ENCODE measurements around the gene KATNAL1. TPM values are rescaled to one million over a fixed set of nuclear protein-coding genes. Genes with fewer than 3 reads are reported as not detected.

Gene KATNAL1
- total RNA-seq, 1 donor from 2014 or later = 20.2 TPM

- no peak overlapping the region for H3K27ac Mint-ChIP-seq
- no peaks in the 10 kb centered on the region for H3K9me3 Mint-ChIP-seq
- no peak for TF ChIP-seq CTCF (conservative IDR thresholded peaks at IDR 0.05)
- H3K4me3 Mint-ChIP-seq = no peak overlapping the region
- peaks cover 11% of the 10 kb centered on the region for H3K4me1 Mint-ChIP-seq (ENCODE audit: unreplicated experiment)
- no peaks in the 10 kb centered on the region for H3K27me3 Mint-ChIP-seq
- DNase-seq (ENCODE audit: extremely low spot score, unreplicated experiment) = no peak
- no peaks in the 10 kb centered on the region for H3K36me3 Mint-ChIP-seq
Measured at GRCh38 chr13:30313311-30313710, 6.0 kb upstream of the KATNAL1 start.

- Mint-ChIP-seq H3K27me3 (no peaks in the 10 kb centered on the region), H3K36me3 (no peaks in the 10 kb centered on the region), H3K27ac (no peak overlapping the region), H3K4me3 (no peak overlapping the region), H3K9me3 (no peaks in the 10 kb centered on the region), H3K4me1 (ENCODE audit: unreplicated experiment) (peaks cover 7% of the 10 kb centered on the region)
- no peak for DNase-seq (ENCODE audit: extremely low spot score, unreplicated experiment)
- no peak for TF ChIP-seq CTCF (conservative IDR thresholded peaks at IDR 0.05)
Measured at GRCh38 chr13:30312904-30313303, 5.6 kb upstream of the KATNAL1 start.

DNA sequence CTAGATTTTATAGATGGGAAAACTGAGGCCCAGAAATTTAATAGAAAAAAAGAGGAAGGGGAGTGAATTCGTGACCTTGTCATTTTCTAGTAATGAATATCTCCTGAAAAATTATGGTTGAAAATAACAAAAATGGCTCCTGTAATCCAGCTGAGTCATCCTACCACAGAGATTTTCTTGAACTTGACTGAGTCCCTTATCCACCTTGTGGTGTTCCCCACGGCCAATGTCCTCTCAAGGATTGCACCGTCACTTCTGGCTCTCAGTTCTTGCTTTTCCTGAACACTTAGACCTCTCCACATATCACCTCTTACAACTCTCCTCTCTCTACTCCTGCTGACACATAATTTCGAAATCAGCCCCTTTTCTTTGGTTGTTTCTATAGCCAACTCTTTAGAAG lies 1.2 kb upstream of the KATNAL1 start:
- H3K9me3 Mint-ChIP-seq = no peaks in the 10 kb centered on the region
- no peaks in the 10 kb centered on the region for H3K36me3 Mint-ChIP-seq
- H3K4me1 Mint-ChIP-seq (ENCODE audit: unreplicated experiment) = peaks cover 17% of the 10 kb centered on the region
- H3K27me3 Mint-ChIP-seq = no peaks in the 10 kb centered on the region
- no peak for DNase-seq (ENCODE audit: extremely low spot score, unreplicated experiment)
- peak overlapping the region; percentile 66 for H3K4me3 Mint-ChIP-seq
- H3K27ac Mint-ChIP-seq = peak overlapping the region; percentile 39
- no peak for TF ChIP-seq CTCF (conservative IDR thresholded peaks at IDR 0.05)

DNA sequence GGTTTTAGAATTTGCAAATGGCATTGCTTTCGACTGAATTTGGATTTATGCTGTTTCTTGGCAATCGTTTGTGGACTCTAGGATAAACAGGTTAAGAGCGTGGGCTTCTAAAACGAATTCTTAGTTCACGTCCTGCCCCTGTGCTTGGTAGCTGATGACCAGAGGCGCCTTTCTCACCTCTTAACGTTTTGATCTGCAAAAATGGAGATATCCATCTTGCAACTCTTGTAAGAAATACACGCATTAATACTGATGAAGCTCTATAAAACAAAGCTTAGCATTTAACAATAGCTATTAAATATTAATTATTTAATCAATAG lies 580 bp upstream of the KATNAL1 start:
- Mint-ChIP-seq H3K27me3 (no peaks in the 10 kb centered on the region), H3K36me3 (no peaks in the 10 kb centered on the region), H3K4me3 (peak overlapping the region; percentile 88), H3K9me3 (no peaks in the 10 kb centered on the region), H3K4me1 (ENCODE audit: unreplicated experiment) (peaks cover 21% of the 10 kb centered on the region), H3K27ac (no peak overlapping the region)
- no peak for DNase-seq (ENCODE audit: extremely low spot score, unreplicated experiment)
- TF ChIP-seq CTCF (conservative IDR thresholded peaks at IDR 0.05) = no peak

- peak; percentile 94 for DNase-seq (ENCODE audit: extremely low spot score, unreplicated experiment)
- H3K4me1 Mint-ChIP-seq (ENCODE audit: unreplicated experiment) = peaks cover 30% of the 10 kb centered on the region
- no peak for TF ChIP-seq CTCF (conservative IDR thresholded peaks at IDR 0.05)
- H3K36me3 Mint-ChIP-seq = no peaks in the 10 kb centered on the region
- H3K4me3 Mint-ChIP-seq = peak overlapping the region; percentile 88
- no peaks in the 10 kb centered on the region for H3K27me3 Mint-ChIP-seq
- H3K9me3 Mint-ChIP-seq = no peaks in the 10 kb centered on the region
- H3K27ac Mint-ChIP-seq = peak overlapping the region; percentile 50
Measured at GRCh38 chr13:30306762-30307193, 573 bp downstream of the KATNAL1 start.

GRCh38 chr13:30305456-30305970 lies 1.8 kb downstream of the KATNAL1 start:
- no peak for DNase-seq (ENCODE audit: extremely low spot score, unreplicated experiment)

More at GRCh38 chr13:30305456-30305970, 1.8 kb downstream of the KATNAL1 start:
- H3K36me3 Mint-ChIP-seq = no peaks in the 10 kb centered on the region
- H3K27ac Mint-ChIP-seq = no peak overlapping the region
- H3K27me3 Mint-ChIP-seq = no peaks in the 10 kb centered on the region
- no peaks in the 10 kb centered on the region for H3K9me3 Mint-ChIP-seq
- peaks cover 30% of the 10 kb centered on the region for H3K4me1 Mint-ChIP-seq (ENCODE audit: unreplicated experiment)
- peak overlapping the region; percentile 35 for H3K4me3 Mint-ChIP-seq
- no peak for TF ChIP-seq CTCF (conservative IDR thresholded peaks at IDR 0.05)
